GM21367 (cell line): ENCODE measurements around the gene LRP6.
A peak's percentile ranks its signal among the peaks of the same experiment; 100 is the strongest.
"Not testable (repeated sequence)": the region's sequence is repeated elsewhere in the genome, so short reads cannot be mapped to it uniquely, and the experiment has no call there.

ENCODE experiments used
- ATAC-seq: cut with Tn5 transposase; IDR thresholded peaks from one replicate; pipeline ENCODE4 v1.9.1; 2021; ENCODE audit not compliant: unreplicated experiment

The LRP6 gene

DNA sequence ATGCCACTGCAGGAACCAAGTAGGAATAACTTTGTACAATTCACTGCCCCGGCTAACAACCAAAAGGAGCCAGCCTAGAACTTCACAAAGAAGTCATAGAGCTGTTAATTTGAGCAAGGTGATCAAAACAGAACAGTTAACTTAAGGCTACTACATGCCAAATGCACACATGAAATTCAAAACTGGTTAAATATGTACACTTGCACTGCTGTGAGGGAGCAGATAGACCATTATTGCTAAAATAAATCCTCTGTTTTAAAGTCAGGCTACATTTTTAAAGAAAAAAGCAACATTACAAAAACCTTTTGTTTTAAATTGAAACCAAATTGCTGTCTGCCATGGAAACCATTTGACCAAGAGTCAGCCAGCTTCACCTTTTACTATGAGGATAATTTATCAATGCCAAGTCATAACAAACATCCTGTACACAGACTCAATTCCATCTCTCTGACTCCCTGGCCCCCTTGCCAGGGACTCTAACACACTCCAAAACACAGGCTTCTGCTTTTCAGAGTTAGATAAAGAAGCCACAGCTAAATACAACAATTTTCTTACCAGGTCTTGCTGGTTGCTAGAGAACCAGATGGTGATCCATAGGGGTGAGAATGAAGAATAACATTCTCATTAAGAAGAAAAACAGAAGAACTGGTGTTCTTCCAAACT lies 84.0 kb downstream of the LRP6 start:
- no peak for ATAC-seq

DNA sequence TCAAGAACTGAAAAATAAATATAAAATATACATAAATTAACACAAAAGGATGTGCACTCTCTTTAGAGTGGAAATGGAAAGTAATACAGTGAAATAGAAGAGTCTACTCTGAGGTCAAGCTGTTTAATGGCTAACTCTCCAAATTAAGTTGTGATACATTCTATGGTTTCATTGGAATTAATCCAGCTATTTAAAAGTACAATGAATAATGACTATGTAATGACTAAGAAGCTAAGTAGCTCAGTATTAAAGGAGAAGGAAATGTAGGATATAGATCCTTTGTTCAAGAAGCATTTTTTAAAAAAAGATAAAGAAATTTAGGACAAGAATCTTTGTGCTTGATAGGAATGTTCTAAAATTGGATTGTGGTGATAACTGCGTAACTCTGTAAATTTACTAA lies 85.3 kb downstream of the LRP6 start:
- ATAC-seq = no peak

DNA sequence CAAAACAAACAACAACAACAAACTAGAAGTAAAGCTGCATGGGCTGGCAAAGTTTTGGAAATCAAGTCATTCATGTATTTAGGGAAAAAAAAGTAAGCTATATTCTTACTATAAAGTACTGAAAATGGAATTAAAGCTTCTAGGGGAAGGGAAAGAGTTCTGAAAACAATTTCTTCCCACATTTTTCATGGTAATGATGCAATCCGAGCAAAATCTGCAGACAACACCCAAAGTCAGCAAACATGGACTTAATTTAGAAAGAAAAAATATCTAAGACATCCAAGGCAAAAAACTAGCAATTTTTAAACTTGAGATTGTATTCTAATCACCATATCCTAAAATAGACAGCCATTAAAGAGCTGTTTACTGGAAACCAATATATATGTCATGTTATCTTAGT lies 86.3 kb downstream of the LRP6 start:
- no peak for ATAC-seq

DNA sequence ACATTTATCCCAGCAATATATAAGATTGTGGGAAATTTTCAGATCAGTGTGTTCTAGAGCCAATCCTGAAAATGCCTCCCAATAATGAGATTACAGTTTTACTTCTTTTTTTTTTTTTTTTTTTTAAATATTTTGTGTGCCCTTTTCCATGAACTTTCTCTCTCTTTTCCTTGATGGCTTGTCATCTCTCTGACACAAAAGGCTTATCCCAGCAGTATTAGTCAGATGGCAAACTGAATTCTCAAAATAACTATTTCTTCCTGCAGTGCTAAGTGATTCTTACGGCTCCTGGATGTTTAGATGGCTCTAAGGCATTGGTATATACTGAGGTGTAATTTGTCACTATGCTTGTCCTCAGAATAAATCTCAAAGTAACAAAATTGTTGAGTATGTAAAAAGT lies 86.7 kb downstream of the LRP6 start:
- no peak for ATAC-seq

DNA sequence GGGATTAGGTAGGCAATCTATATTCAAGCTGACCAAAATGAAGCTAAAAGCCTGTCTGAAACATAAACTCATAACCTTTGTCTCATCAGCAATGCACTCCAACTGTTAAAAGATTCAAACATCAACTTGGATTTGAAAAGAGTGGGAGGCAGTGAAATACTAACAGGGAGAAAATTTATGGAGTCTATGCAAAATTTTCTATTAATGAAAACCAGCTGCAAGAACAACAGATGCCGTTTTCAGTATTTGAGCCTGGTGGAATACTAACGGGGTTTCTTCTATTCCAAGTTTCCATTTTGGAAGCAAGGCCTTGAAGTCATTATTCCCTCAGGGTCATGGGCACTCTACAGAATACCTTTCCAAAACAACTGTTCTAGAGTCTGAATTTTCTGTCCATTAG lies 88.3 kb downstream of the LRP6 start:
- no peak for ATAC-seq

DNA sequence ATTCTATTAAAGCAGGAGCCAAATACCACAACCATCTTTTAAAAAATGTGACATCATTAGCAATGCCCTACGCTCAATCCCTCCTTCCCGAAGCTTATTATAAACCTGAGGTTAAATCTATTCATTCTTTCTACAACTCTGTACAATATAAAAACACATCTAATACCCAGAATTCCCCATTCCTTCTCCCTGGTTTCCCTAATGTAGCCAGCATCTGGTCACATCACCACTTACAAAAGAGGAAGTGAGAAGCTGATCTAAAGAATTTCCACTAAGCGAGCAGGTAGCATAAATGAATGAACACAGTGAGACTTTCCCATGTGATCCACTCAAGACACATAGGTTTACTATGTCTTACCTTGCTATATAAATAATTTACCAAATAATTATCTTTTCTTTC lies 90.4 kb downstream of the LRP6 start:
- ATAC-seq = no peak

DNA sequence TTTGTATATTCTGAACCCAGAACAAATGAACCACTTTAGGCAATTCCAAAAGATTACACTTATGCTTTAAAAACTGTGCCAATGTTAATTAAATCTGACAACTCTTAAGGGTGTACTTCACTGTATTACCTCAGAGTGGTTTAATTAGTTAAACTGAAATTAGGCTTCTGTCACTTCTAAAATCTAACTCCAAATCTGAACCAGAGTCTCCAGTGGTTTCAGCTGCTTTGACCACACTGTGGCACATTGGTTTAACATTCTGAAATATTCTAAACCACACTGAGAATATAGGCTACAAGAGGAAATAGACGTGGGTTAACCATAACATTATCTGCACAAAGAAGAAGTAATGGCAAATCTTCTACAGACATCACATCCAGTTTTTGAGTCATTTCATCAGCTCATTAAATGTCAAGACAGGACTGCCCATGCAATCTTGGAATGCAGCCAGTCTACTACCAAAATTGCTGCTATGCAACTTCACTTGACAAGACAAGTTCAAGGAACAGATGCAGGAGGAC lies 94.8 kb downstream of the LRP6 start:
- ATAC-seq = peak; percentile 58

DNA sequence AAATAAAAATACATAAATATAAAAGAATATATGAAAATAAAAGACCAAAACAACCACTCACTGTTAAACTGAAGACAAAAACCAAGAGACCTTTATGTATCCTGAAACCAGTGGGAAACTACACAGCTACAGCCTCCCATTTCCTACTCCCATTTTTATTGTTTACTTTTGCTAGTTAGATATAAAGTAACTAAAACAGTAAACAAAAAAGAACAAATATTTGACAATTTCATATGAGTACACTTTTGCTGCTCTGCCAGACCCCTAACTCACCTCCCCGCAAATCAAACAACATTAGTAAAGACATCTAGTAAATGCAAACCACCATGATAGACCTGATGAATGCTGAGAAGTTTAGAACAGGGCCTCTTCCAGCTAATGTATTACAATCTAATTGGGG lies 99.0 kb downstream of the LRP6 start:
- ATAC-seq = no peak

DNA sequence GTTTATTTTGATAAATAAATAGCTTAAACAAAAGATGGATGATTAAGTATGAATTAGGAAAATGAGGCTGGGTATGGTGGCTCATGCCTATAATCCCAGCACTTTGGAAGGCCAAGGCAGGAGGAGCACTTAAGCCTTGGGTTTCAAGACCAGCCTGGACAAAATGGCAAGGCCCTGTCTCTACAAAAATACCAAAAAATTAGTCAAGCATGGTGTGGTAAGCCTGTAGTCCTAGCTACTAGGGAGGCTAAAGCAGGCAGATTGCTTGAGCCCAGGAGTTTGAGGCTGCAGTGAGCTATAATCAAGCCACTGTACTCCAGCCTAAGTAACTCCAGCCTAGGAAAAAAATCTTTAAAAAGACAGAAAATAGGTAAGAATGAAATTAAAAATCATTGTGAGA lies 100.1 kb downstream of the LRP6 start:
- no peak for ATAC-seq

DNA sequence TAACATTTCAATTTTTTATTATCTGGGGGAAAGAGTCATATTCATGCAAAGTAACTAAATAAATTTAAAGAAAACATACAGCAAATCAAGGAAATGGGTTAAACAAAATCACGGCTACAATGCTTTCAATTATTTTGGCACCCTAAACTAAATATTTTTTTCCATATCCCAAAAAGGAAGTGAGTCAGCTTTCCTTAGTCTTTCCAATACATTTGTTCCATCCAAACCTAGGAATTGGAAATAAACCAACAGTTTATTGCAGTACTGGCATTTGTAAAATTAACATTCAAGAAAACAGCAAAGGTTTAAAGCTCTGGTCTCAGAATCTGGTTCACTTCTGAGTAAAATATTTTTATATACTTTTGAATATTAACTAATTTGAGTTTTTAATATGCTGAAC lies 106.9 kb downstream of the LRP6 start:
- no peak for ATAC-seq

DNA sequence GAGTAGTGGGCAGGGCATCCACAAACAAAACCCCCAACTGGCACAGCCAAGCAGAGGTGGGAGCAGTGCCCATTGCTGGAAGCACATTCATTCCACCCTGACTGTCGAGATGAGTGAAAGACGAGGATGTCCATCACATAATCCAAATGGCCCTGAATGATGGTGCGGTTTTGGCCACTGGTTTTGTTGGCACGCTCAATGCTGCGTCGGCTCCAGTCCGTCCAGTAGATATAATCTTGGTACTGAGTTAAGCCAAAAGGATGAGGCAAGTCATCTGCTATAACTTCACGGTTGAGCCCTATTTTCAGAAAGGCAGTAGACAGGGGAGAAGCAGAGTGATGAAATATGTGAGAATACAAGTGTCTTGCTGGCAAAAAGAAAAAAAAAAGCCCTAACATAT lies 108.0 kb downstream of the LRP6 start:
- ATAC-seq = no peak

DNA sequence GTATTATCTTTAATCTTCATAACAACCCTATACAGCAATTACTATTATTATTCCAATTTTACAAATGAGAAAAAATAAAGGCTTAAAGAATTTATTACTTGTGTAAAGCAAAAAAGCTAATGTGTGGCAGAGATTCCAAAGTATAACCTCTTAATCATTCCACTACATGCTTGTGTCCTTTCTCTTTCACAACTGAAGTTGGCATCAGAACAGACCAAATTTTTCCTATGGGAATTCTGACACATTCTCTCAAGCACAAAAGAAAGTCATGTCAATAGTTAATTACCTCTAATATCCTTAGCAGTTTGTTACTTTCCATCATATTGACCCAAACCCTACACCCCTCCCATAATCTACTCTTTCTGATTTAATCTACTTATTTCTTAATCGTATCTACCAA lies 109.4 kb downstream of the LRP6 start:
- ATAC-seq = no peak

DNA sequence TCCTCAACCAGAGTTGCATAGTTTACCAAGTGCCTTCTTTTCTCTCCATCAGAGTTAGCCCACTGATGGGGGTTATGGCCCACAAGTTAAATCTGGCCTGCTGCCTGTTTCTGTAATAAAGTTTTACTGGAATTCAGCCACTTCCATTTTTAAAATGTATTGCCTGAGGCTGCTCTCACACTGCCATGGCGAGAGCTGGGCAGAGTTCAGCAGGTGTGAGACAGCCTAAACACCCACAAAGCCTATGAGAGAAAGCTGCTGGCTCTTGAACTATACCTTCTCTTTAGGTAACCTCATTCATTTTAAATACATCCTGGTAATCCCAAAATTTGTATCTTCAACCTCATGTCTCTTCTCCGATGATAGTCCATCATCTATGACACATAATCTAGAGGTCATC lies 110.0 kb downstream of the LRP6 start:
- ATAC-seq = no peak

DNA sequence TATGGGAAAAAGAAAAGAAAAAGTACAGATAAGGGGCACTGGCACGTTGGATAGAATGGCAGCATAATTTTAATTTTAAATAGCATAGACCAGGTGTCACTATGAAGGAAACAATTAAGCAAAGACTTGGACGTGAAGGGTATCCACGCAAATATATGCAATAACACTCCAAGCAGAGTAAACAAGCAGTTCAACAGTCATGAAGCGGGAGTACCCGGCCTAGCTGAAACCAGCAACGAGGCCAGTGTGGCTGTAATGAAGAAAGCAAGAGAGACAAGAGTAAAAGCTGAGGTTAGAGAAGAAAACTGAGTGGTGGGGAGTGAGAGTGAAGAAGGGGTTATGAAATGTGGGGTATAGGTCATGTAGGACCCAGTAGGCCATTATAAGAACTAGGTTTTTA lies 110.7 kb downstream of the LRP6 start:
- no peak for ATAC-seq

DNA sequence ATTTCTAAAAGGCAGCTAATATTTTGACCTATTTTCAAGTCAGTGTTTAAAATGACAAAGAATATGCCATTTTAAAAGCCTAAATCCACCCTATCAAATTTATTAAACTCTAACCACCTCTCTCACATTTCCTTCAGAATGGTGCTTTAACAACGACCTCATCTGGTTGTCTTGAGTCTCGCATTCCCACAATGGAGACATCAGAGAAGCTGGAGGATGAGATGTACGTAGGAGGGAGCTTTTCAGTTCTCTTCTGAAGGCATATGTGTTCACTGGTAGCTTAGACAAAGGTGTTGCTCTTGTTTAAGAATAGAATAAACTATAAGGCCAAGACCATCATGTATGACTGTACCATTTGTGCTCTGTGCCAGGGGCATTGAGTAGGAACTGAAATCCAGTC lies 113.2 kb downstream of the LRP6 start:
- no peak for ATAC-seq

DNA sequence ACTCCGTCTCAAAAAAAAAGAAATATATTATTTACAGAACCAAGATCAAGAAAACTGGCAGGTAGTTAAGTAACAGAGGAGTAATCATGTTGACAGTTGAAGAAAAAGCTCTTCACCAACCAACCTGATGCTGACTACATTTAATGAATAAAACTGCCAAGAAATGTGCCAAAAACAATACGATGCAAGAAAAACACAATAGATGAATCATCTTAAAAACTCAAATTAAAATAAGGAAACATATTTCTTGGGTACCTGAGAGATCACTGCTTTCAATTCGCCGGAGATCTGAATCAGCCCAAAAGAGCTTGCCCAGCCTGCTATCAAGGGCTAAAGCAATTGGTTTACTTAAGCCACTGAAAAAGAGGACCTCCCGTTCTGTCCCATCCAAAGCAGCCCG lies 119.7 kb downstream of the LRP6 start:
- no peak for ATAC-seq

DNA sequence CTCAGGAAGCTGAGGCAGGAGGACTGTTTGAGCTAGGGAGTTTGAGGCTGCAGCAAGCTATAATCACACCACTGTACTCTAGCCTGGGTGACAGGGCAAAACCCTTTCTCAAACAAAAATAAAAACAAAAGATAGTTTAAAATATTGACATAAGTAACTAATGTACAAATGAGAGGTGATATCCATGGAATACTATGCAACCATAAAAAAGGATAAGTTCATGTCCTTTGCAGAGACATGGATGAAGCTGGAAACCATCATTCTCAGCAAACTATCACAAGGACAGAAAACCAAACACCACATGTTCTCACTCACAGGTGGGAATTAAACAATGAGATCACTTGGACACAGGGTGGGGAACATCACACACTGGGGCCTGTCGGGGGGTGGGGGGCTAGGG lies 122.3 kb downstream of the LRP6 start:
- ATAC-seq = not testable (repeated sequence)

DNA sequence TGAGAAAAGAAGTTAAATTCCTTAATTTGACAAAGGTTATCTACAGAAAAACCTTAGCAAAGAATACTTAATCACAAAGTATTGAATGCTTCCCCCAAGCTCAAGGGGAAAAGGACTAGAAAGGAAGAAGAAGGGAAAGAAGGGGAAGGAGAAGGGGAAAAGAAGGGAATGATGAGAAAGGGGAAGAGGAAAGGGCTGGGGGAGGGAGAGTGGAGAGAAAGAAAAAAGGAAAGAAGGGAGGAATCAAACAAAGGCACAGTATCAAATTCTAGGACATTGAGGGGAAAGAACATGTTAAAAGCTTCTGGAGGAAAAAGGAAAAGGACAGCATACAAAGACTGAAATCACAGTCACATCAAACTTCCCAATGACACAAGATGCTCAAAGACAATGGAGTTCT lies 125.8 kb downstream of the LRP6 start:
- no peak for ATAC-seq

DNA sequence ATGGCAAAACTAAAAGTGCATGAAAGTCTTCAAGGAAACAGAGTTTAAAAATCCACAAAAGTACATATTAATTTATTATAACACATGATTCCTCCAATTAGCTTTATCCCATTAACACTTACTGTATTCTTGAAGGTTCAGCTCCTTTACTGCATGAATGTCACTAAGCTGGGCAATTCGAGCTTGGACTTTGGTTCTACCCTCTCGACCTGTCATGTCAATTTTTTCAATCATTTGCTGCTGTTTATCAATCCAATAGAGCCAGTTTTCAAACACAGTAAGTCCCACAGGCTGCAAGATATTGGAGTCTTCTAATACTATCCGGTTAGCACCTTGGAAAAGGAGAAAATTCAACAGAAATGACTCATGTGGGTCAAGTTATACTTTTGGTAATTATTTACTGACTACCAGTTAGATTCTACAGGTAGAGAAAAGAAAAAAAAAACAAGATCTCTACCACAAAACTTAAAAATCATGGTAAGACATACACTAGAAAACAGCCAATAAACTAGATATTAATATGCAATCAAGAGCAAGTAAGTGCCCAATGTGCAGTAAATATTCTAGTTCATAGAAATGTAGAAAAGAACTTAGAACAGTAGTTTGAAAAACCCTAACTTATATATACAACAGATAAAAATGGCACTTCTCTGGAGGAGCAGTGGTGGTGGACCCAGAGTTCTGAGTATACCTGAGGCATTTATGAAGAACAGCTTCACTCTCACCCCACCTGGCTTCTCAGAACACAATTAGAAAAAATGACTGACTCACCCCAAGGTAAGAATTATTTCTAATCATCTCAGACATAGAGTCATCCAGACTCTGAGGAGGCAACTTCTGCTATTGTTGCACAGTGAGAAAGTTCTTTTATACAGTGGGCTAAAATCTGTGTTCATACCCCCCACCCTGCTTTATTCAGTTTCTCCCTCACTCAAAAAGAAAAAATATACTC lies 128.4 kb downstream of the LRP6 start:
- ATAC-seq = no peak

DNA sequence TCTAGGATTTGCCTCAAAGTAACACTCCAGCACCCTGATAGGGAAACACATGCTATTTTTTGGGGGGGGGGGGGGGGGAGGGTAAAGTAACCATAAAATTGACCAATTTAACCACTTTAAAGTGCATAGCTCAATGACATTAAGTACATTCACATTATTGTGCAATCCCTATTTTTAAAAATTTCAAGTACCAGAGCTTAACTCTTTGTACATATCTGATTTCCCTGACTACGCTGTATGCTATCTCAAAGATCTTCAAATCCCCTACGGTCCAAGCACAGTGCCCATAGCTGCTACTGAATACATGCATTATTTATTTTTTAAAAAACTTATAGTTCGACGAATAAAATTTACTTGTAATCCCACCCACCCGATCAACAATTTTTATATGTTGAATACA lies 133.1 kb downstream of the LRP6 start:
- no peak for ATAC-seq

DNA sequence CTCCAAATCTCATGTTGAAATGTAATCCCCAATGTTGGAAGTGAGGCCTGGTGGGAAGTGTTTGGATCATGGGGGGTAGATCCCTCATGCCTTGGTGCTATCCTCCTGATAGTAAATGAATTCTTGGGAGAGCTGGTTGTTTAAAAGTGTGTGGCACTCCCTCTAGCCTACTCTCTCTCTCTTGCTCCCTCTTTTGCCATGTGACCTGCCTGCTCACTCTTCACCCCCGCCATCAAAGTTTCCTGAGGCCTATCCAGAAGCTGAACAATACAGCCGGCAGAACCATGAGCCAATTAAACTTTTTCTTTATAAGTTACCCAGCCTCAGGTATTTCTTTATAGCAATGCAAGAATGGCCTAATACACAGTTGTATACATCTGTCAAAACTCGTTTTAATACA lies 133.6 kb downstream of the LRP6 start:
- ATAC-seq = no peak

DNA sequence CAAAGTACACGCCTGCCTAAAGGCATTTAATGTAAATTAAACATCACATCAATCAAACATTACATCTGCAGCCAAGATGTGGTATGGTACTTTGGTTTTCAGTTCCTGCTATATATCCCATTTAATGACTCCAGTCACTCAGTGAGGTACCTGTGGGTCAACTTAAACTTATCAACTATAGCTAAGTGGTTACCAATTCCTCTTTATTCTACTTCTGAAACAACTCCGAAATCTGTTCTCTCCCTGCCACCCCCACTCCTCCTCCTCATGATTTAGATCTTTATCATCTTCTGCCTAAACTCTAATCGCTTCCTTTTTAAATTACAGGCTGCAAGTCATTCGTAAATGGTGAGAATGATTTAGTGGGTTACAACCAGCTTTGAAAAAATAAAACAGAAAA lies 138.2 kb downstream of the LRP6 start:
- no peak for ATAC-seq
